NB4 (cell line): Measurements from ENCODE around the gene TNFAIP8.

Experiments
- CTCF ChIP-seq: IDR thresholded peaks from one replicate; pipeline ENCODE4 v1.5.1; 2012; ENCODE audit warnings: low read depth, low read length
- MAX ChIP-seq: IDR thresholded peaks from 2 replicates; pipeline ENCODE4 v1.6.1; 2011; ENCODE audit warnings: low read depth, low read length
- MYC ChIP-seq: IDR thresholded peaks from 2 replicates; pipeline ENCODE4 v1.6.1; 2011; ENCODE audit warnings: low read depth, low read length
- POLR2A ChIP-seq: IDR thresholded peaks from 2 replicates; pipeline ENCODE4 v1.6.1; 2011; ENCODE audit warnings: mild to moderate bottlenecking; ENCODE audit not compliant: insufficient read length; ENCODE audit errors: extremely low read depth

GRCh38 chr5:119378075-119378700 lies 22.4 kb downstream of the TNFAIP8 start:
- TF ChIP-seq POLR2A = no peak
- no peak for TF ChIP-seq CTCF
- no peak for TF ChIP-seq MAX
- TF ChIP-seq MYC = no peak
